CD4-positive, alpha-beta T cell (primary cell): ENCODE results near the gene CDC42BPA. TPM values are rescaled to one million over a fixed set of nuclear protein-coding genes. Genes with fewer than 3 reads are reported as not detected.

Source experiments
- ATAC-seq: fragments of 200-7000 bp; cut with Tn5 transposase; one replicate; pipeline ENCODE4 v1.10.0; 2022; ENCODE audit warnings: mild to moderate bottlenecking; ENCODE audit not compliant: poor library complexity
- CTCF ChIA-PET: fragments of 350-600 bp; sonication (Branson Sonifier 250); formaldehyde crosslinking; loops from one replicate; lab custom pipeline; 2021; ENCODE audit warnings: antibody characterized with exemption, inconsistent platforms; lab: Charles Lee
- POLR2A ChIA-PET: fragments of 350-600 bp; sonication (Branson Sonifier 250); formaldehyde crosslinking; loops from one replicate; lab custom pipeline; 2021; ENCODE audit warnings: antibody characterized with exemption, inconsistent platforms; lab: Charles Lee
- DNase-seq, 14 experiments: peaks; one replicate each; pipeline ENCODE4 v3.0.0-alpha.2; 2013 to 2020; ENCODE audit warnings: mixed read lengths in 2 of 14
- H3K27ac ChIP-seq, 2 donors: one replicate each; pipeline versions ENCODE4 v1.5.1 to v1.7.0; 2013; ENCODE audit warnings: low read length in 2 of 2, low read depth in 1 of 2, mild to moderate bottlenecking in 1 of 2
- H3K27me3 ChIP-seq, 2 experiments: 1 replicate in 1 of 2; 2 replicates in 1 of 2; pipeline versions ENCODE4 v1.6.1 to v1.7.0; 2013; ENCODE audit warnings: low read length in 2 of 2, control low read depth in 1 of 2, mild to moderate bottlenecking in 1 of 2, moderate library complexity in 1 of 2; ENCODE audit not compliant: insufficient read depth in 2 of 2, control insufficient read depth in 1 of 2
- H3K36me3 ChIP-seq: one replicate; pipeline ENCODE4 v1.6.1; 2013; ENCODE audit warnings: low read length, control low read depth; ENCODE audit not compliant: insufficient read depth
- H3K4me1 ChIP-seq: one replicate; pipeline ENCODE4 v1.6.1; 2013; ENCODE audit warnings: low read length, control low read depth; ENCODE audit not compliant: insufficient read depth
- H3K4me3 ChIP-seq: one replicate; pipeline ENCODE4 v1.5.1; 2013; ENCODE audit warnings: mild to moderate bottlenecking, low read length, moderate library complexity
- H3K9me3 ChIP-seq, 2 experiments: 1 replicate in 1 of 2; 2 replicates in 1 of 2; pipeline versions ENCODE4 v1.6.1 to v1.7.0; 2013; ENCODE audit warnings: low read length in 2 of 2, mild to moderate bottlenecking in 2 of 2, control low read depth in 1 of 2, moderate library complexity in 1 of 2; ENCODE audit not compliant: control insufficient read depth in 1 of 2, insufficient read depth in 1 of 2
- H3K27ac Mint-ChIP-seq: one replicate; pipeline ENCODE4 v1.8.0; 2020; ENCODE audit warnings: mixed read lengths
- H3K27me3 Mint-ChIP-seq: one replicate; pipeline ENCODE4 v1.8.0; 2021; ENCODE audit warnings: mixed read lengths
- H3K36me3 Mint-ChIP-seq: one replicate; pipeline ENCODE4 v1.8.0; 2021; ENCODE audit warnings: low read depth, mixed read lengths
- H3K4me1 Mint-ChIP-seq: one replicate; pipeline ENCODE4 v1.8.0; 2021; ENCODE audit warnings: low read depth, mixed read lengths
- H3K4me3 Mint-ChIP-seq: one replicate; pipeline ENCODE4 v1.8.0; 2020; ENCODE audit warnings: mild to moderate bottlenecking, mixed read lengths
- H3K9me3 Mint-ChIP-seq: one replicate; pipeline ENCODE4 v1.8.0; 2020; ENCODE audit warnings: mixed read lengths
- intact Hi-C, 2 experiments: fragments of 100-400 bp; cut with DNase I in 1 of 2; cut with micrococcal nuclease in 1 of 2; formaldehyde crosslinking; loops; one replicate each; pipeline versions ENCODE4 v1.15.1 to v1.9.0; 2023 to 2025; cut with DNase I, micrococcal nuclease
- total RNA-seq, 174 experiments: library from RNA in 2 of 174; stranded (reverse) in 2 of 174; gene quantifications; one replicate each; pipeline ENCODE4 v1.2.3 and lab custom pipeline; 2021 to 2026
- TF ChIP-seq, protein P1 (sequence below): fragments of 200-600 bp; IDR thresholded peaks from one replicate; pipeline ENCODE4 v1.8.0; 2022; ENCODE audit warnings: antibody characterized with exemption, mild to moderate bottlenecking

Gene CDC42BPA
- total RNA-seq, 2 experiments from 2014 or later = 2.2 to 3.0 TPM

DNA sequence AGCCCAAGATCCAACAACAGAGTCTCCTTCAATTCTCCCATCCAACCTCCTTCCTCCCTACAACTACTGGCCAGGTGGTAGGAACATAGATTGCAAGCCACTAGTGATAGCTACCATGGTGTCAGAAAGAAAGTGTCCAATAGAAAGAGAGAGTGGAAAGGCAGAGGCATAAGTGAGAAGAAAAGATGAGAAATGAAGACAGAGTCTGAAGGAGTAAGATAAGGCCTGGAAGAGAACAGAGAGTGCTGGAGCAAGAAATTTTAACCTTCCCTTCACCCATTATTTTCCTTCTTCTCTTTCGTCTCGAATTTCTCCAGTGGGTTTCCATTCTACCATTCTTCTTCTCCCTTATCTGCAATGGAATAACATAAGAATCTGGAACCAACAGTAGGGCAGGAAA lies 57.9 kb downstream of the CDC42BPA start:
- DNase-seq (no peak), ATAC-seq (no peak)
- no peaks in the 10 kb centered on the region for H3K36me3 ChIP-seq
- CTCF ChIA-PET = no interaction called here
- Mint-ChIP-seq H3K9me3 (no peaks in the 10 kb centered on the region), H3K36me3 (no peaks in the 10 kb centered on the region), H3K4me1 (no peaks in the 10 kb centered on the region), H3K27ac (no peak overlapping the region), H3K27me3 (no peaks in the 10 kb centered on the region), H3K4me3 (no peak overlapping the region)
- intact Hi-C loops = no loop called here
- no peaks in the 10 kb centered on the region for H3K9me3 ChIP-seq
- peaks cover 0 to 6% of the 10 kb centered on the region in 2 experiments for H3K27me3 ChIP-seq
- no peaks in the 10 kb centered on the region for H3K4me1 ChIP-seq
- TF ChIP-seq, protein P1, sequence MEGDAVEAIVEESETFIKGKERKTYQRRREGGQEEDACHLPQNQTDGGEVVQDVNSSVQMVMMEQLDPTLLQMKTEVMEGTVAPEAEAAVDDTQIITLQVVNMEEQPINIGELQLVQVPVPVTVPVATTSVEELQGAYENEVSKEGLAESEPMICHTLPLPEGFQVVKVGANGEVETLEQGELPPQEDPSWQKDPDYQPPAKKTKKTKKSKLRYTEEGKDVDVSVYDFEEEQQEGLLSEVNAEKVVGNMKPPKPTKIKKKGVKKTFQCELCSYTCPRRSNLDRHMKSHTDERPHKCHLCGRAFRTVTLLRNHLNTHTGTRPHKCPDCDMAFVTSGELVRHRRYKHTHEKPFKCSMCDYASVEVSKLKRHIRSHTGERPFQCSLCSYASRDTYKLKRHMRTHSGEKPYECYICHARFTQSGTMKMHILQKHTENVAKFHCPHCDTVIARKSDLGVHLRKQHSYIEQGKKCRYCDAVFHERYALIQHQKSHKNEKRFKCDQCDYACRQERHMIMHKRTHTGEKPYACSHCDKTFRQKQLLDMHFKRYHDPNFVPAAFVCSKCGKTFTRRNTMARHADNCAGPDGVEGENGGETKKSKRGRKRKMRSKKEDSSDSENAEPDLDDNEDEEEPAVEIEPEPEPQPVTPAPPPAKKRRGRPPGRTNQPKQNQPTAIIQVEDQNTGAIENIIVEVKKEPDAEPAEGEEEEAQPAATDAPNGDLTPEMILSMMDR = no peak
- H3K4me3 ChIP-seq = no peak overlapping the region
- POLR2A ChIA-PET = no interaction called here
- no peak overlapping the region for H3K27ac ChIP-seq

DNA sequence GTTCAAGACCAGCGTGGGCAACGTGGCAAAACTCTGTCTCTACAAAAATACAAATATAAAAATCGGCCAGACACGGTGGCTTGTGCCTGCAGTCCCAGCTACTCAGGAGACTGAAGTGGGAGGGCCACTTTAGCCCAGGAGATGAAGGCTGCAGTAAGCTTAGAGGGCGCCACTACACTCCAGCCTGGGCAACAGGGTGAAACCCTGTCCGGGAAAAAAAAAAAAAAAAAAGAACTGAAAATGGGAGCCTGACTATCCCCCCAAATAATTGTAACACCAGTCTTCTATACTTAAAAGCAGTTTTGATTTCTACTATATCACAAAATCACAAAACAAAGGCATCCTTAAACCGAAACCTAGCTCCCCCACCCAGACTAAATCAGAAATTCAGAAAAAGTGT lies 60.3 kb downstream of the CDC42BPA start:
- CTCF ChIA-PET = no interaction called here
- no peaks in the 10 kb centered on the region for H3K4me1 Mint-ChIP-seq

DNA sequence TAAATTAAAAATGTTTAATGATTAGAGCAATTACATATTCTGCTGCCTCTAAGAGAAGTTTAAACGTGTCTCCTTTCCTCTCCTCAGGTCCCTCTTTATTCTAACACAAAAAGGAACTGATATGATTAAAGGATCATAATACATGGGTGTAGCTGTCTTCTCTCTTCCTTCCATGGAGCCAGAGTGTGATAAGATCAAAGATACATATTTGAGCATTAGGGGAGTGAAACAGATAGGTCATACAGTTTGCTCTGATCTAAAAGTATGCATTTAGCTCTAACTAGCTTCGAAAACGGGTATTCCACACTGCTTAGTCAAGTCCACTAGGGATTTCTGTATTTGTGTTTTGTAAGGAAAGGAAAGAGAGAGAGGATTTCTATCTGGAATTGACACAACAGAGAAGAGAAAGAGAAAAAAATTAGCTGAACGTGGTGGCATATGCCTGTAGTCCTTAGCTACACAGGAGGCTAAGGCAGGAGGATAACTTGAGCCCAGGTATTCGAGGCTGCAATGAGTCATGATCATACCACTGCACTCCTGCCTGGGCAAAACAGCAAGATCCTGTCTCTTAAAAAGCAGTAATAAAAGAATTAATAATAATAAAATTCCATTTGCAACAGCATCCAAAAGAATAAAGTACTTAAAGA lies 63.1 kb downstream of the CDC42BPA start:
- POLR2A ChIA-PET = no interaction called here

More for the DNA sequence above, 60.3 kb downstream of the CDC42BPA start:
- Mint-ChIP-seq H3K36me3 (no peaks in the 10 kb centered on the region), H3K27me3 (peaks cover 2% of the 10 kb centered on the region), H3K4me3 (no peak overlapping the region), H3K27ac (no peak overlapping the region), H3K9me3 (no peaks in the 10 kb centered on the region)
- Histone ChIP-seq H3K4me3 (no peak overlapping the region), H3K4me1 (no peaks in the 10 kb centered on the region), H3K27me3 (no peaks in the 10 kb centered on the region), H3K9me3 (no peaks in the 10 kb centered on the region), H3K27ac (no peak overlapping the region), H3K36me3 (no peaks in the 10 kb centered on the region)
- DNase-seq (no peak), ATAC-seq (no peak)
- TF ChIP-seq, protein P1 = no peak
- intact Hi-C loops = no loop called here
- POLR2A ChIA-PET = no interaction called here

More for the DNA sequence above, 63.1 kb downstream of the CDC42BPA start:
- H3K9me3 ChIP-seq = no peaks in the 10 kb centered on the region
- CTCF ChIA-PET = no interaction called here
- no peaks in the 10 kb centered on the region for H3K4me1 Mint-ChIP-seq
- no peak overlapping the region for H3K27ac ChIP-seq
- H3K4me3 Mint-ChIP-seq = no peak overlapping the region
- H3K27ac Mint-ChIP-seq = no peak overlapping the region
- H3K36me3 Mint-ChIP-seq = no peaks in the 10 kb centered on the region
- H3K4me1 ChIP-seq = no peaks in the 10 kb centered on the region
- H3K27me3 ChIP-seq = peaks cover 0 to 3% of the 10 kb centered on the region in 2 experiments
- H3K4me3 ChIP-seq = no peak overlapping the region
- H3K9me3 Mint-ChIP-seq = no peaks in the 10 kb centered on the region
- TF ChIP-seq, protein P1 = no peak
- ATAC-seq = no peak
- no peaks in the 10 kb centered on the region for H3K36me3 ChIP-seq
- DNase-seq = no peak
- H3K27me3 Mint-ChIP-seq = peaks cover 8% of the 10 kb centered on the region
- intact Hi-C loops = no loop called here
